Breast epithelium (tissue), 4 donors: Measurements from ENCODE around the gene DNAJC9. TPM values are rescaled to one million over a fixed set of nuclear protein-coding genes. Genes with fewer than 3 reads are reported as not detected.

Source experiments
- DNase-seq, 2 donors: peaks; one replicate each; pipeline ENCODE4 v3.0.0-alpha.2; 2019; ENCODE audit warnings: low spot score in 2 of 2
- H3K27ac ChIP-seq, 2 donors: fragments of 200-600 bp; sonication (generic) in 1 of 2; one replicate each; pipeline ENCODE4 v1.5.1; 2016 to 2019; ENCODE audit warnings: mild to moderate bottlenecking in 1 of 2
- H3K27me3 ChIP-seq, 2 donors: fragments of 200-600 bp; sonication (generic) in 1 of 2; one replicate each; pipeline versions ENCODE4 v1.5.1 to v1.6.0; 2017 to 2019; ENCODE audit warnings: control low read depth in 1 of 2, mild to moderate bottlenecking in 1 of 2
- H3K36me3 ChIP-seq: fragments of 200-600 bp; one replicate; pipeline ENCODE4 v1.5.1; 2019
- H3K4me1 ChIP-seq, 2 donors: fragments of 200-600 bp; sonication (generic); one replicate each; pipeline ENCODE4 v1.5.1; 2016 to 2019; ENCODE audit warnings: control low read depth in 1 of 2
- H3K4me3 ChIP-seq, 3 donors: fragments of 200-600 bp; sonication (generic); 1 replicate in 2 of 3; 2 replicates in 1 of 3; pipeline ENCODE4 v1.5.1; 2016 to 2019; ENCODE audit warnings: mild to moderate bottlenecking in 3 of 3, moderate library complexity in 2 of 3
- H3K9me3 ChIP-seq, 2 donors: fragments of 200-600 bp; sonication (generic) in 1 of 2; one replicate each; pipeline ENCODE4 v1.5.1; 2016 to 2019; ENCODE audit warnings: control low read depth in 1 of 2
- POLR2A ChIP-seq: fragments of 450-650 bp; IDR thresholded peaks from one replicate; pipeline ENCODE4 v1.6.1; 2016; ENCODE audit warnings: antibody characterized with exemption, mild to moderate bottlenecking, moderate library complexity
- POLR2AphosphoS5 ChIP-seq, 3 donors: sonication (generic); formaldehyde crosslinking; IDR thresholded peaks; one replicate each; pipeline ENCODE4 v1.6.1; 2017; ENCODE audit warnings: antibody characterized with exemption in 3 of 3
- intact Hi-C: fragments of 100-400 bp; cut with DNase I; formaldehyde crosslinking; loops from one replicate; pipeline ENCODE4 v1.15.1; 2023; ENCODE audit warnings: low total_unique reads
- total RNA-seq, 3 donors: library from RNA; depleted of rRNA; stranded (reverse); fragments of >200 nt; gene quantifications; one replicate each; pipeline ENCODE4 v1.1.0, GENCODE V29; 2016
- TF ChIP-seq, protein P1 (sequence below), 3 donors: fragments of 450-650 bp; IDR thresholded peaks; one replicate each; pipeline ENCODE4 v1.5.1; 2016 to 2017; ENCODE audit warnings: antibody characterized with exemption in 3 of 3, mild to moderate bottlenecking in 3 of 3, moderate library complexity in 3 of 3

DNAJC9 gene, protein sequence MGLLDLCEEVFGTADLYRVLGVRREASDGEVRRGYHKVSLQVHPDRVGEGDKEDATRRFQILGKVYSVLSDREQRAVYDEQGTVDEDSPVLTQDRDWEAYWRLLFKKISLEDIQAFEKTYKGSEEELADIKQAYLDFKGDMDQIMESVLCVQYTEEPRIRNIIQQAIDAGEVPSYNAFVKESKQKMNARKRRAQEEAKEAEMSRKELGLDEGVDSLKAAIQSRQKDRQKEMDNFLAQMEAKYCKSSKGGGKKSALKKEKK
- total RNA-seq = 10 to 100 TPM; 17.3 to 24.3 (median 19.0) TPM

DNA sequence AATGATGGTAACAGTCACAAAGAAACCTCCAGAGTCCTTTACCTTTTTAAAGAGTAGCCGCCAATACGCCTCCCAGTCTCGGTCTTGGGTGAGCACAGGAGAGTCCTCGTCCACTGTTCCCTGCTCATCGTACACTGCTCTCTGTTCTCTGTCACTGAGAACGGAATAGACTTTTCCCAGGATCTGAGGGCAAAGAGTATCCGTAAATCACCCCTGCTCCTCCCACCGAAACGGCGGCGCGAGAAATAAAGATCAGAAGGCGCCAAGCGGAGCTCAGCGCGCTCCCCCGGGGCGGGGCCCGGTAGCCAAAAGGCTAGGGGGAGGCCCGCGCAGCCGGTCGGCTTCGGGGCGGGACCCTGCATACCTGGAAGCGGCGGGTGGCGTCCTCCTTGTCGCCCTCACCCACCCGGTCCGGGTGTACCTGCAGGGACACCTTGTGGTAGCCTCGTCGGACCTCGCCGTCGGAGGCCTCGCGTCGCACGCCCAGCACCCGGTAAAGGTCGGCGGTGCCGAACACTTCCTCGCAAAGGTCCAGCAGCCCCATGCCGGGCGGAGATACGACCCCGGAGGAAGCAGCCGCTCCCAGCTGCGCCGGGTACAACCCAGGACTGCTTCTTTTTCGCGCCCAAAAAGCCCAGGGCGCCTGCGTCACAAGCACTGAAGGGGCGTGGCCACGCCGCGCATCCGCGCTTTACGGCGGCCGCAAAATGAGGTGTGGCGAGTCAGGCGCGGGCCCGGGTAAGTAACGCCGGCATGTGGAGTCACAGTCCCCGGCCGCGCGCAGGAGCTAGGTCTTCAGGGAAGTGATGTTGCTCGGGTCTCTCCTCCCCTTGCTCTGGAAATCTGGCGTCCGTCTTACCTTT lies at the start of gene DNAJC9:
Gene DNAJC9 (minus strand): TSS at position 610 of the 863 bp plus-strand sequence. CDS start 66 bp downstream, at position 544.
- peak within 1 kb of the TSS; percentile 76 to 89 (median 82) for H3K4me3 ChIP-seq
- peak within 1 kb of the TSS; percentile 89 to 93 for H3K27ac ChIP-seq
- H3K9me3 ChIP-seq = no peaks in the 10 kb centered on the region
- TF ChIP-seq, protein P1, sequence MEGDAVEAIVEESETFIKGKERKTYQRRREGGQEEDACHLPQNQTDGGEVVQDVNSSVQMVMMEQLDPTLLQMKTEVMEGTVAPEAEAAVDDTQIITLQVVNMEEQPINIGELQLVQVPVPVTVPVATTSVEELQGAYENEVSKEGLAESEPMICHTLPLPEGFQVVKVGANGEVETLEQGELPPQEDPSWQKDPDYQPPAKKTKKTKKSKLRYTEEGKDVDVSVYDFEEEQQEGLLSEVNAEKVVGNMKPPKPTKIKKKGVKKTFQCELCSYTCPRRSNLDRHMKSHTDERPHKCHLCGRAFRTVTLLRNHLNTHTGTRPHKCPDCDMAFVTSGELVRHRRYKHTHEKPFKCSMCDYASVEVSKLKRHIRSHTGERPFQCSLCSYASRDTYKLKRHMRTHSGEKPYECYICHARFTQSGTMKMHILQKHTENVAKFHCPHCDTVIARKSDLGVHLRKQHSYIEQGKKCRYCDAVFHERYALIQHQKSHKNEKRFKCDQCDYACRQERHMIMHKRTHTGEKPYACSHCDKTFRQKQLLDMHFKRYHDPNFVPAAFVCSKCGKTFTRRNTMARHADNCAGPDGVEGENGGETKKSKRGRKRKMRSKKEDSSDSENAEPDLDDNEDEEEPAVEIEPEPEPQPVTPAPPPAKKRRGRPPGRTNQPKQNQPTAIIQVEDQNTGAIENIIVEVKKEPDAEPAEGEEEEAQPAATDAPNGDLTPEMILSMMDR (IDR thresholded peaks at IDR 0.05) = no peak
- peak; percentile 77 for TF ChIP-seq POLR2A
- TF ChIP-seq POLR2AphosphoS5 (IDR thresholded peaks at IDR 0.05) = peak; percentile 90 to 92 (median 92)
- DNase-seq = peak; percentile 94 to 95
- no peaks in the 10 kb centered on the region for H3K27me3 ChIP-seq
- intact Hi-C loops = no loop called here
- H3K36me3 ChIP-seq = no peaks in the 10 kb centered on the region
- no peaks in the 10 kb centered on the region for H3K4me1 ChIP-seq

DNA sequence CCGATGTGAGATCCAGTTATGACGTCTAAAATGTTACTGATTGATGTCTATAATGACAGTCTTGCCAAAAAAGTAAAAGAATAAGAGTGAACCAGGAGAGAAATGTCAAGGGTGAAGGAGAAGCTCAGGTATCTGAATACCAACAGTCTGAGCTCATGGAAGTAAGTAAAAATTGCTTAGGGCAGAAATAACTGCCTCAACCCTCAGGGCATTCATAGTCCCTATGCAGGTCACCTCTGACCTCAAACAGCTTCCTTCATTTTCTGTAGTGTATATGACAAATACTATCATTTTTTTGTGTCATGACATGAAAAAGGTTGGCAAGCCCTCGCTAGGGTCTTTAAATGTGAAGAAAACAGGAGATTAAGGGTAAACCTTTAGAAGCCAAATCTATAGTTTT lies 46.4 kb upstream of the DNAJC9 start:
- Histone ChIP-seq H3K36me3 (no peaks in the 10 kb centered on the region), H3K4me1 (no peaks in the 10 kb centered on the region), H3K4me3 (no peak overlapping the region), H3K27ac (no peak overlapping the region), H3K9me3 (no peaks in the 10 kb centered on the region), H3K27me3 (no peaks in the 10 kb centered on the region)
- TF ChIP-seq POLR2A = no peak
- TF ChIP-seq, protein P1 (IDR thresholded peaks at IDR 0.05) = no peak
- no peak for TF ChIP-seq POLR2AphosphoS5 (IDR thresholded peaks at IDR 0.05)
- DNase-seq = no peak
- intact Hi-C loops = no loop called here

DNA sequence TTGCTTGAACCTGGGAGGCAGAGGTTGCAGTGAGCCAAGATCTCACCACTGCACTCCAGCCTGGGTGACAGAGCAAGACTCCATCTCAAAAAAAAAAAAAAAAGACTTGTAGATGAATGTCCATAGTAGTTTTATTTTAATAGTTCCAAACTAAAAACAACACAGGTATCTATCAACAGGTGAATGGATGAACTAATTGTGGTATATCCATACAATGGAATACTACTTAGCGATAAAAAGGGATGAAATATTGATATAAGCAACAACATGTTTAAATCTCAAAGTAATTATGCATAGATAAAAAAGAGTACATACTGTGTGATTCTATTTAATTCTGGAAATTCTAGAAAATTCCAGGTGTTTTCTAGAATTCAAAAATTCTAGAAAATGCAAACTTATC lies 42.9 kb upstream of the DNAJC9 start:
- H3K4me3 ChIP-seq = no peak overlapping the region
- DNase-seq = no peak
- H3K4me1 ChIP-seq = no peaks in the 10 kb centered on the region
- no peaks in the 10 kb centered on the region for H3K36me3 ChIP-seq
- H3K27me3 ChIP-seq = no peaks in the 10 kb centered on the region
- TF ChIP-seq POLR2A (no peak), POLR2AphosphoS5 (IDR thresholded peaks at IDR 0.05) (no peak)
- TF ChIP-seq, protein P1 (IDR thresholded peaks at IDR 0.05) = no peak
- no peak overlapping the region for H3K27ac ChIP-seq
- intact Hi-C loops = no loop called here
- H3K9me3 ChIP-seq = no peaks in the 10 kb centered on the region

DNA sequence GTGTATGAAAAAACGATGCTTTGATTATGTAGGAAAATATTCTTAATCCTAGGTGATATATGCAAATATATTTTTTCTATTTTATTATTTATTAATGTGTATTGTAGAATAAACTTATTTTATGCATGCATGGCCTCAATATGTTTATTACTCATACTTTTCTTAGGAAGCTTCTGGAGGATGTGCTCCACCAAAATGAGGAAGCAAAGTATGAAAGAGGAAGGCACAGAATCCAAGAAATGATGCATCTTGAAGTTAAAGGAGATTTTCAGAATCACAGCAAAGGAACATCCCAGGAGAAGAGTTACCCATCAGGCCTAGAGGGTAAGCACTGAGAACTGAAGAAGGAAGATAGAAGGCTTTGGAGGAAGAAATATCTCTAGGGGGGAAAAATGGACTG lies 40.4 kb upstream of the DNAJC9 start:
- H3K4me3 ChIP-seq = no peak overlapping the region
- H3K9me3 ChIP-seq = no peaks in the 10 kb centered on the region
- TF ChIP-seq POLR2AphosphoS5 (IDR thresholded peaks at IDR 0.05) (no peak), POLR2A (no peak)
- TF ChIP-seq, protein P1 (IDR thresholded peaks at IDR 0.05) = no peak
- H3K4me1 ChIP-seq = no peaks in the 10 kb centered on the region
- DNase-seq = no peak
- intact Hi-C loops = no loop called here
- H3K36me3 ChIP-seq = no peaks in the 10 kb centered on the region
- no peaks in the 10 kb centered on the region for H3K27me3 ChIP-seq
- no peak overlapping the region for H3K27ac ChIP-seq

DNA sequence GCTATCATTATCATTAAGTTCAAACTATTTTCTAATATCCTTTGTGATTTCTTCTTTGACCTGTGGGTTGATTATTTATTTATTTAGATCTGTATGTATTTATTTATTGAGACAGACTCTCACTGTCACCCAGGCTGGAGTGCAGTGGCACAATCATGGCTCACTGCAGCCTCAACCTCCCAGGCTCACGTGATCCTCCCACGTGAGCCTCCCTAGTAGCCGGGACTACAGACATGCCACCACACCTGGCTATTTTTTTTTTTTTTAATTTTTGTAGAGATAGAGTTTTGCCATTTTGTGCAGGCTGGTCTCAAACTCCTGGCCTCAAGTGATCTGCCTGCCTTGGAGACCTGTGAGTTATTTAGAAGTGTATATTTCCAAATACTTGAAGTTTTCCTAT lies 34.0 kb upstream of the DNAJC9 start:
- intact Hi-C loops = no loop called here
- no peaks in the 10 kb centered on the region for H3K36me3 ChIP-seq
- TF ChIP-seq POLR2AphosphoS5 (IDR thresholded peaks at IDR 0.05) (no peak), POLR2A (no peak)
- TF ChIP-seq, protein P1 (IDR thresholded peaks at IDR 0.05) = no peak

More for the DNA sequence above, 34.0 kb upstream of the DNAJC9 start:
- Histone ChIP-seq H3K27me3 (no peaks in the 10 kb centered on the region), H3K4me1 (no peaks in the 10 kb centered on the region), H3K27ac (no peak overlapping the region), H3K9me3 (no peaks in the 10 kb centered on the region), H3K4me3 (no peak overlapping the region)
- DNase-seq = no peak
